CD4-positive, alpha-beta T cell treated with Interferon alpha-2 for 1 hour (primary cell): Measurements from ENCODE around the gene TMTC4.
"Not testable (repeated sequence)": the region's sequence is repeated elsewhere in the genome, so short reads cannot be mapped to it uniquely, and the experiment has no call there.

ENCODE experiments used
- DNase-seq, 2 donors: peaks; one replicate each; pipeline ENCODE4 v3.0.0-alpha.2; 2020 to 2022

The TMTC4 gene

DNA sequence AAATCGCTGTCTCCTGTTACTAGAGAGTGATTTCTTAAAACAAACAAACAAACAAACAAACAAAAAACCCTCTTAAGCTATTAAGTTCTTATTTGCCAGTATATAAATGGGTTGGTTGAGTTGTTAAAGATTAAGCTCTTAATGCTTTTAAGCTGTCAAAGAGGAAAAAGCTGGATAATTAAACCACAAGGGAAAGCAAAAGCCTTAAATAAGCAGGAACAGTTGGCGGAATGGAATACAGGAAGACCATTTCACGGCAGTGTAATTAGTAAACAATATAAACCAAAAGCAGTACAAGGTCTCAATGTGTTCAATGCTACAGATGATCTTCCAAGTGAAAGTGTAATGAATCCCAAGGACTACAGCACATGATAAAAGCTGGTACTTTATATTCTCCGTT lies 53.8 kb downstream of the TMTC4 start:
- DNase-seq = no peak

DNA sequence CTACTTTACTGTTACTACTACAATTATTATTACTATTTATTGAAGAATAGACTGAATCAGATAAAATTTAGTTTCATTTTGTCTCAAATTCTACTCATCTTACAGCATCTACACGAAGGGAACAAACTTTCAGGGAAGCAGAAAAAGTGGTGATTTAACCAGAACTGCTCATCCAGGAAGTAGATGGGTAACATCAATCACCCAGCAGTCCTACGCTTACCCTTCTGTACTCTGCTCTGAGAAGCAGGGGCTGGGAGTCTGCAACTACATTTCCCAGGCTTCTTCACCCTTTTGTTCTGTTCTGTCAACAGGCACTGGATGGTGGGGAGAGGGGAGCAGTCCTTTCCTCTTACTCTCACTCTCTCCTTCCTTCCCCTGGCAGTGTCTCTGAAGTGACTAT lies 54.7 kb downstream of the TMTC4 start:
- no peak for DNase-seq

DNA sequence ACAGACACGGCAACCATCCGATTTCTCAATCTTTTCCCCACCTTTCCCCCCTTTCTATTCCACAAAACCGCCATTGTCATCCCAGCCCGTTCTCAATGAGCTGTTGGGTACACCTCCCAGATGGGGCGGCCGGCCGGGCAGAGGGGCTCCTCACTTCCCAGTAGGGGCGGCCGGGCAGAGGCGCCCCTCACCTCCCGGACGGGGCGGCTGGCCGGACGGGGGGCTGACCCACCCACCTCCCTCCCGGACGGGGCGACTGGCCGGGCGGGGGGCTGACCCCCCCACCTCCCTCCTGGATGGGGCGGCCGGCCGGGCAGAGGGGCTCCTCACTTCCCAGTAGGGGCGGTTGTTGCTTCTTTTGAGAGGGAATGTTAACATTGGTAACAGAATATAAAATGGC lies 55.7 kb downstream of the TMTC4 start:
- DNase-seq = not testable (repeated sequence)

DNA sequence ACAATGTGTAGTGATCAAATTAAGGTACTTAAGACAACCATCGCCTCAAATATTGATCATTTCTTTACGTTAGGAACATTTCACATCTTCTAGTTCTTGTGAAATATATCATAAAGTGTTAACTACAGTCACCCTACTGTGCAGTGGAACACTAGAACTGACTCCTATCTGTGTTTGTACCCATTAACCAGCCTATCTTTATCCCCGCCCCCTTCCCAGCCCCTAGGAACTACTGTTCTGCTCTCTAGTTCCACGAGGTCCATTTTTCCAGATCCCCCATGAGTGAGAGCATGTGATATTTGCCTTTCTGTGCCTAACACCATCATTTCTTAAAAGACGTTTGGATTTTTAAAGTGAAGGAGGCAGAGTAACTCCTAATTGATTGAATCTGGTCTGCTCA lies 61.6 kb downstream of the TMTC4 start:
- no peak for DNase-seq

DNA sequence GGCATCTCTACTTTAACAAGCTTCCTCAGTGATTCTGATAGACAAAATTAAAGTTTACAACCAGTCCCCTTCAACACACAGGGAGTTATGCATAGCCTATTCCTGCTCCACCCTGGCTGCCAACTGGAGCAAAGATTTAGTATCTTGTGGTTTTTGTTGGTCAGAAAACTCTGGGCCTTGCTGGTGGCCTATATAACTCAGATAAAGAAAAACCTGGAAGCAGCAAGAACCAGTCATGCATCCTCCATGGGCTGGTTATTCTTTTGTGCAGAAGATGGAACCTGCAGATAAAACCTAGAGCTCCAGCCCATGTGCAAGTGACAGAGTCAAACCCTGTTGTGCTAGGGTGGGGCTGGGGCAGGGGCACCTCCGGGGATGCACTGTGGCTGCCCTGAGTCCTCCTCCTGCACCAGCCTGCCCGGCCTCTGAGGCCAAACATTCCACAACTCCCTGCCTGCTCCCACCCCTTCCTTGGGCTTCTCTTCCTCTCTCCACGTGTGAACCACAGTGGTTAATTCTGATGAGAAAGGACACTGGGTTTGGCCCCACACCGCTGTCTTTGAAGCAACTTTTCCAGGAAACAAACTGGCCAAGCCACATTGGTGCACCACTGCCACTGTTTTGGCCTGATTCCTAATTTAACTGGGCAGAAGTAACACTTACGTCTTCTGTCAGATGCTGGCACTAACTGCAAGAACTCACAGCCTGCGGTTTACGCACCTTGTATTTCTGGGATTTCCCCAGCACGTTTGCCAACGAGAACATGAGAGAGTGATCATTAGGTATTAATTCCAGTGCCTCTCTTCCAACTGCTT lies 62.7 kb downstream of the TMTC4 start:
- DNase-seq = peak; percentile 12 to 41

DNA sequence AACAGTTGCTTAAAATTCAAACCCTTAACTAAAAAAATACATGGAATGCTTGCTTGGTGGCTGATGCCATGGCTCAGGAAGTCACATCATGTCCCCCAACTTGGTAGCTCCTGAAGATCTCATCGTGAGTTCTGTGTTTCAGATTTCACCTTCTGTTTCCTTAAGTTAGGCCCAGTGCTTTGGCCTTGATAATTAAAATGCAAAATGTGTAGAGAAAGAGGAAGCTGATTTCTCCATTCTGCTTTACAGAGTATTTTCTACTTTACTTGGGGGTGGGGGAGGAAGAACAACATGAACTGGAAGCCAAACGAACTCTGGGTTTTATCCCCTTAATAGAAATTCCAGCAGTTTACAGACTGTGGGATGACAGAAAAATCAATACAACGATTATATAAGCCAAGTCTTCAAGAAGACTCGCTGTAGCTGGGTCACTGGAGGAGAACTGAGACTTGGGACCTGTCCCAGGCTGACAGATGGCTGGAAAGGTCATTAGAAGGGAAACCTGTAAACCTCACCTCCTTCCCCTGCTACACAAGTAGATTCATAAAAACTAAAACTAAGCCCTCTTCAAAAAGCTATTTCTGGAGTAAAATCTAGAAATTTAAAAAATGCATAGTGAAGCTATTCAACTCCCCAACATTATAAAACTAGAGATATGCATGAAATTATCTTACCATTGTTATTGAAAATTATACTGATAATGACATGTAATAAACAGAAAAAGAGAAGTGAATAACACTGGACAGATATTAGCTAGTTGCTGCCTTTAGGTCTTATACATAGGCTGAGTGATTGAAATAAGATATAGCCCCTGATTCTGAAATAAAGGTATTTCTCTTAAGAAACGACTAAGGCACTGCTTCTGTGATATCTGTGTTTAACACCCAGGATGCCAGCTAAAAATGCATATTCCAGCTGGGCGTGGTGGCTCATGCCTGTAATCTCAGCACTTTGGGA lies 63.9 kb downstream of the TMTC4 start:
- DNase-seq = no peak

DNA sequence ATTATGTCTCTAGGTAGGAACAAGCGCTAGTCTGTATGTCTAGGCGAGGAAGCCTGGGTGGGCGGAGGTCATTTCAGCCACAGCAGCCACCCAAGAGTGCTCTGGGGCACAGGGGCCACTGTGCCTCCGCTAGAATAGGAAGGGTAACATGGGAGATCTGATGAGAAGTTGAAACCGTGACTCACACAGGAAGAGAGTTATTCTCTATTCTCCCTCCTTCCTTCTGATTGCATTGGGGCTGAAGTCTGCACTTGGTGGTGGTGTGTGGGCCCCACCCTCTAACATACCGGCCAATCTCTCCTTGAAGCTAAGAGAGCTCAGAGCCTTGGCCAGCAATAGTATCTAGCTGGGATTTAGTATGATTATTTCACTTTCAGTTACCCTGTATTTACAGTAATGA lies 65.7 kb downstream of the TMTC4 start:
- peak; percentile 13 to 34 for DNase-seq

DNA sequence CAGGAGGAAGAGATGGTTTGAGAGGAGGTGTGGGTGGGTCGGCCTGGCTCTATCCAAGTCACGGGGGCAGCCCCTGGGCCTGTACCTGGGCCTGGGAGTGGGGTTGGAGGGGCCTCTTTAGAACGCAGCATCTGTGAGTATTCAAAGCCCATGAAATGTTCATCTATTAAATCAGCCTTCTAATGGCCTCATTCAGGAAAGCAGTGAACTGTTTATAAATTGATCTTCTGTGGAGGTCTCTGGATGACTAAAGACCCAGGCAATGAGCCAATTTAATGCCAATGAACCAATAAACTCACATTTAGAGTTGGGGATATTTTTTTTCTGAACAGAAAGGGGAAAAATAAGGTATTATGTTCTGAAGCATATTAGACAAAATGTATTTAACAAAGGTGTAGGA lies 66.1 kb downstream of the TMTC4 start:
- no peak for DNase-seq

DNA sequence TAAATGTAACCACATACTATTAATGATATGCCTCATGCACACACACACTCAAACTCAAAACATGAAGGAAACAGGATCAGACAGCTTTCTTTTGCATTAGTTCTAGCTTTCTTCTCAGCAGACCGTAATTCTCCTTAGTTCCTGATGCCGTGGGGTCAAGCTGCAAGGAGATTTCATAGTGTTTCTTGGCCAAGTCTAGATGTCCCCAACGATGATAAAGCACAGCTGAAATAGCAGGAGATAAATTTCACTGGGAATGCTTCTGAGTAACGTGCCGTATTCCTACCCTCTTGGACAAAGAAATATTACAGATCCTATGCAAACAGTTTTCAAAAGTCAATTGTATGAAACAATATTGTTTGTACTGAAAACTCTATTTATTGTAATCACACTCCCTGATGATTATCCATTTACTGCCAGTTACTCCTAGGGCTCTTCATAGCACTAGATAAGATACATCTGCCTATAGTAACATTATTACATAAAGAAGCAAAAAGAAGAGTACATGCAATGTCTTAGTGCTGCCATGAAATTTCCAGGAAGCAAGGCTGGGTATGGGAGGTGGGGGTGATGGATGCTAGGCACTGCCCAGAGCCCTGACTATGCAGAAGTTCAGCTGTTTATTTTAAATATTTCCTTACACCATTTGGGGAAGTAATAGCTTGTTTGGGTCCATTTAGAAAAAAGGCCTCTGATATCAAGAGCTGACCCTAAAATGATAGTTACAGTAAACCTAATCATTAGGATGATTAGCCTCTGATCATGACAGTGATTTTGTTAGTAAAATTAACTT lies 69.5 kb downstream of the TMTC4 start:
- no peak for DNase-seq

DNA sequence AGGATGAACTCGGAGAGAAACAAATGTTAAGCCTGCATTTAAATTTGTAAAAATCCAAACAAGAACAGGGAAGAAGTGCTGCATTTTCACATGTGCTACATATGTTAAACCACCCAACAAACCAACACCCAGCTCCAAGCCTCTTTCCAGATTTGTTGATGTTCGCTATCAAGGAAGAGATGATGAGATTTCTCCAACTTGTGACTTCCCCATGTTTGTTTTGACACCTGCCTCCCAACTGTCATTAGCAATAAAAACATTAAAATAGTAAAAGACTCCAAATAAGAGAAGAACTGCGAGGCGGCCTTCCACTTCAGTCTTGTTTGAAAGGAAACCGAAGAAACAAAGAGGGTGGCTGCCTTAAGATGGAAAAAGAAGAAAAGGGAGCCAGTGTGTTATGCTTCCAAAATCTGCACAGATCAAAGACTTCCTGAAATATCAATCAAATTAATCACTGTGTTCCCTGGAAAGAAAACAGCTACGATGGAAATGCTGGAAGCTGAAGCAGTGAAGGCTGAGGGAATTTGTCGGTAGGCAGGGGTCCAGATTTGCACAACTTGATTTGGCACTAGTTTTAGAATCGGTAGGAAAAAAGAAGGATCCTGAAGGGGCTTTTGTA lies 72.0 kb downstream of the TMTC4 start:
- DNase-seq = no peak

DNA sequence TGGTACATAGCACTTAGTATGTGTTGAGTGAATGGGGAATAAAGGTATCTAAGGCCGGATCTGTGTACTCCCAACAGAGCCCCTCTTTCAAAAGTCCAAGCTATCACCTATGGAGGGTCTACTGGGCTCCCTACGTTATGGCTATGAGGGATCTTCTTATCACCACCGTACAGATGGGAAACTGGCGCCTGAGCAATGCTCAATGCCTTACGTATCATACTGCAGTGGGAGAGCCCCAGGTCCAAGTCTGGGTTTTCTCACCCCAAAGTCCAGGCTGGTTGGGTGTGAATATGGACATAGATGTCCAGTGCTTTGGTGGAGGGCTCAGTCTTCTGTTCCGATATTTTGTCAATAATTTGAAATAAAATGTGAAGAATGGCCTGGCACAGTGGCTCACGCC lies 72.9 kb downstream of the TMTC4 start:
- no peak for DNase-seq

DNA sequence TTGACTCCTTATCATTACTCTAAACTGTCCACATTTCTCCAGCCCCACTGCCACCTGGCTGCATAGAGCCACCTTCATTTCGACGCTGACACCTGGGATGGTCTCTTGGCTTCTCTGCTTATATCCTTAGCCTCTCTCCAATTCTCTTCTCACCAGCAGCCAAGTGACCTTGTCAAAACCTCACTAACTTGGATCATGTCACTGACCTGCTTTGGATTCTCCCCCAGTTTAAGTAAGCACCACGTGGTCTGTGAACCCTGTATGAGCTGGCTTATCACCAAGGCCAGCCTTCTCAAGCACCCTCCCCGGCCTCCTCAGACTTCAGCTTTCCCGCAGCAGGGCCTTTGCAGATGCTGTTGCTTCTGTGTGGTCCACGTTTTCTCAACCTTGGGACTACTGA lies 73.7 kb downstream of the TMTC4 start:
- no peak for DNase-seq

DNA sequence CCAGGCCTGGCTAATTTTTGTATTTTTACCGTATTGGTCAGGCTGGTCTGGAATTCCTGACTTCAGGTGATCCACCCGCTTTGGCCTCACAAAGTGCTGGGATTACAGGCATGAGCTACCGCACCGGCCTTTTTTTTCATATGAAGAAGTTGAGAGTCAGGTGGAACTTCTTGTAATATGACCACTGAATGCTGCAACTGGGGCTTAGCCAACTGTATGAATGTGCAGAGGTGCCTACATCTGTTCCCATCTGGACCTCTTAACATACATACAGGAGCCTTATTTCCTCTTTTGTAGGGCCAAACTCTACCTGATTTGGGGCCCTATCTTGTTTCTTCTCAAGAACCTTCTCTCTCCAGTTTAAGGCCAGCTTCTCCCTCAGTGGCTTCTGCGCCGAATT lies 74.1 kb downstream of the TMTC4 start:
- DNase-seq = no peak

DNA sequence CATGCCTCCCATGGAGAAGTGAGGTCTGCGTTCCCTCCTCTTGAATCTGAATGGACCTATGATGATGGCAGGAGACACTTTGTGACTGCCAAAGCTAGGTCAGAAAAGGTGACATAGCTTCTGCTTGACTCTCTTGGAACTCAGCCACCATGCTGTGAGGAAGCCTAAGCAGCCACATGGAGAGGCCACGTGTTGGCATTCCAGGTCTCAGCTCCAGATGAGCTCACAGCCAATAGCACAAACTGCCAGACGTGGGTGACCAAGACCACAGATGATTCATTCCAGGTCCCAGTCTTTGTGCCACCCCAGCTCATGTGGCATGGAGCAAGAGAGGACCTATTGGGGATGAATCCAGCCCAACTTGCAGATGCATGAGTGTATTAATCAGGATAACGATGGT lies 77.3 kb downstream of the TMTC4 start:
- no peak for DNase-seq

DNA sequence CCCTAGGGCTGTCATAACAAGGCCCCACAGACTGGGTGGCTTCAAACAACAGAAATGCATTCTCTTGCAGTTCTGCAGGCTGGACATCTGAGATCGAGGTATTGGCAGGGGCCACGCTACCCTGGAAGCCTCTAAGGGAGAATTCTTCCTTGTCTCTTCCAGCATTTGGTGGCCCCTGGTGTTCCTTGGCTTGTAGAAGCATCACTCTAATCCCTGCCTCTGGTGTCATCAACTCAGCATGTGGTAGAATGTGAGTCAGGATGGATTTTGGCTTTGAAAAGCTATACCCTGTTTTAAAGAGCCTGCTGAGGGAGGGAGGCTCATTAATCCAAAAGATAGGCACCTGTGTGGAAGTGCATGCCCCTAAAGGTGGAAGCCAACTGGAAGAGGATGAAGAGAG lies 78.1 kb downstream of the TMTC4 start:
- DNase-seq = no peak

DNA sequence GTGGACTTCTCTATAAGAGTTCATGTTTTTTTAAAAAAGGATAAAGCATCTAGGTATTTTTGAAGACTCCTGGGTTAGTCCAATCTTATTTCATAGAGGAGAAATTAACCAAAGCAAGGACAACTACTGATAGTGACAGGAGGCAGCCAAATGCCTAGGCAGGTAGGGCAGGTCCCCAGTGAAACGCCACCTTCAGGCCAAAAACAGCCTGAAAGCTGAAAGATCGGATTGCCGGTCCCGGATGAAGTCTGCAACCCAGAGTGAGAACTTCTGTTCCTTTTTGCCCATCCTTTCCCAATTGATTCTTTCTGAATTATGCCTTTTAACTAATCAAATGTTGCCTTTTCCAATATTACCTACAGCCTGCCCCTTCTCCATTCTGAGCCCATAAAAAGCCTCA lies 79.9 kb downstream of the TMTC4 start:
- no peak for DNase-seq

DNA sequence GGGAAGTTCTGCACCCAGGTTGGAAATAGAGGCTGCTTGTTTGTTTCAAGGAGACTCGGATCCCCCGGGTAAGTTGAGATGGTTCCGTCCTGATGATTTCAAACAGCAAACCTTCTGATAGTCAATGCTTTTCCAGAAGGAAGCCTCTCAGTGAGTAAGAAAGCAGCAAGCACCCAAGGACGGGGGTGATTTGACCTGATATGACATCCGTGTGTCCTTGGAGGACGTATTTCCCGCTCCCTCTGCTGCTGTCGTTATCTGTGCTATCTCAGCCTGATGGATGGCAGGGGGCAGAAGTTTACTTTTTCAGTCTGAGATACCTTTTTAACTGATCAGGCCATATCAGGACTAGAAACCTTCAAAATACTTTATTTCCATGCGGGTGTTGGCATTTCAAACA lies 80.3 kb downstream of the TMTC4 start:
- no peak for DNase-seq

DNA sequence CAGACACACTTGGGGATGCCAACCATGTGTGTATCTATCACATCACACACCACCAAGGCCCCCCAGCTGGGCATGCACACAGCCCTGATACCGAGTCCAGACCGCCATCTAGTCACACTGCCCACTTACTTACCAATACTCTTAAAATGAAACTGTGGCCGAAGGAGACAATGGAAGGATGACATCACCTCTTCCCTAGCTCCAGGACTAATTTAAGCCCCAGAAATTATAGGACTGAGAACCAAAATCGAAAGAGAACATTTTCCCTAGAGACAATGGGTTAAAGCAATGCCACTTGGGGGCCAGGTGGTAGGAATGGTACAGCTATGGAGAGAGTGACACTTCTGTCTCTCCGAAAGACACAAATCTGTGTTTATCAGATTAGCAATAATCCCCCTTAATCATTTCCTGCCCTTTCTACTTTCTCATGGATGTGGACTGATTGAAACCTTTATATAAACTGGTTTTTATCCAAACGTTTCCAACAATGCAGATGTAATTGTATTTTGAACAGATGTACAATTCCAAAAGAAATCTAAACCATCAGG lies 85.3 kb downstream of the TMTC4 start:
- DNase-seq = no peak

DNA sequence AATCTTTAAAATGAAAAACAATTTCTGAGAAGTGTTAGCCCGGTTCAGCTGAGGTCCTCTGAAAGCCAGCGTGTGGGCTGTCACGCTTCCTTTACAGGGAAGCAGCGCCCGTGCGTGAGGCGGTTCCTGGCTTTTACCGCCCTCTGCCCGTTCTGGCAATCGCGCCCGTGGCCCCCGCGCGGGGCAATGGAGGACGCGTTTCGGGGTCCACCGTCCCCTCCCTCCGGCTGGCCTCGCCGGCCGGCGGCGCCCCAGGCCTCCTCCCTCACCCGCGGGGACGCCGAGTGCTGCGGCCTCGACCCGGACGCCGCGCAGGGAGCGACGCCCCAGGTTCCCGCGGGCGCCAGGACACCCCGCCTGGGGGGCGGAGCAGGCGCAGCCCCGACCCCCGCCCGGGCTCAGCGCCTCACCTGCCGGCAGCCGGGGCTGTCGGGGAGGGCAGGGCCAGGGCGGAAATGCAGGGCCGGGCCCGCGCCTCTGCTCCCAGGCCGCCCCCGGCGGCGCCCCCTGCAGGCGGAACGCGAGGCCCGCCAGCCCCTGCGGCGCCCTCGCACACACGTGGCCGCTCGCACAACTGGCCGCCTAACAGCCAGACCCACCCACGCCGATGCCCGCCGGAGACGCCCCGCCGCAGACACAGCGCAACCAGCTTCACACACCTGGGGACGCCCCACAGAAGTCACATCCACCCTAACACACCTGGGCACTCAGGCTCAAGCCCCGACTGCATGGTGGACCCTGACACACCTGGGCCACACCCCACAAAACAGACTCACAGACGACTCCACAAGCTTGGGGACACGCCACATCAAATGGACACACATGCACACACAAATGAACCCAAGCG lies 86.0 kb downstream of the TMTC4 start, which contains the start of gene GGACT:
Gene GGACT, minus strand, starts transcription at position 459 of the 847 bp plus-strand sequence. CDS start 56,198 bp downstream, outside the sequence.
- DNase-seq = peak; percentile 81 to 90

DNA sequence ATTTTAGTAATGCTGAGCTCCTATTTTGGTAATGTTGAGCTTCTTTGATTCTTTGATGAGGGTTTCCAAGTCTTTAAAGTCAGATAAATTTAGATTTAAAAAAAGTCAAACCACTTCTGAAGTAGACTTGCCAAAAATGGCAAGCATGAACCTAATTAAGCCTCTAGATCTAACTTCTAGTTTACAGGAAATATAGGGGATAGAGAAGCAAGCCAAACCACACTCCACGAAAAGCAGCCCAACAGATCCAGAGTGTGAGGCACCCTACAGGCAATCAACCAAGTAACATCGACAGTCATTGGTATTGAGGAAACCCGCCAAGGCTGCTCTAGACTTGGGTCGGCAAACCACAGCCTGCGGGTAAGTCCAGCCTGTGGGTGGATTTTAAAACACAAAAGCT lies 89.7 kb downstream of the TMTC4 start:
- peak; percentile 46 to 62 for DNase-seq

DNA sequence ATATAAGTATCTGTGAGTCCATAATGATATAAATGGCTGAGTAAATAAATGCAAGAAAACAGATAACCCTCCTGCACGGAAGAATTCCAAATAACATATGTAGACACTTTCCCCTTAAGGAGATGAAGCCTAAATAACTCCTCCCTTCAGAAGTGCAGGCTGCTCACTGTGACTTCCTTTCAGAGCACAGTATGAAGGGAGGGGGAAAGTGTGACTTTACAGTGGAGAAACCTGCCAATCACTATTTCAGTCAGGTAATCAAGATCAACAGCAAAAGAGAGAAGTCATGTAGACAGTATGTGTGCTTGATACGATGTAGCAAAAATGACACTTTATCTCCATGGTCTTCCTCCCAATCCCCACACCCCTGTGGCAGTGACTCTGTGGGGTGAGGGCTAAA lies 93.1 kb downstream of the TMTC4 start:
- DNase-seq = no peak
